ENCODE results near the gene AK9.
A peak's percentile ranks its signal among the peaks of the same experiment; 100 is the strongest.

The AK9 gene

GRCh38 chr6:109508166-109508860, 182.7 kb downstream of the AK9 start:
- no peak for DNase-seq

DNA sequence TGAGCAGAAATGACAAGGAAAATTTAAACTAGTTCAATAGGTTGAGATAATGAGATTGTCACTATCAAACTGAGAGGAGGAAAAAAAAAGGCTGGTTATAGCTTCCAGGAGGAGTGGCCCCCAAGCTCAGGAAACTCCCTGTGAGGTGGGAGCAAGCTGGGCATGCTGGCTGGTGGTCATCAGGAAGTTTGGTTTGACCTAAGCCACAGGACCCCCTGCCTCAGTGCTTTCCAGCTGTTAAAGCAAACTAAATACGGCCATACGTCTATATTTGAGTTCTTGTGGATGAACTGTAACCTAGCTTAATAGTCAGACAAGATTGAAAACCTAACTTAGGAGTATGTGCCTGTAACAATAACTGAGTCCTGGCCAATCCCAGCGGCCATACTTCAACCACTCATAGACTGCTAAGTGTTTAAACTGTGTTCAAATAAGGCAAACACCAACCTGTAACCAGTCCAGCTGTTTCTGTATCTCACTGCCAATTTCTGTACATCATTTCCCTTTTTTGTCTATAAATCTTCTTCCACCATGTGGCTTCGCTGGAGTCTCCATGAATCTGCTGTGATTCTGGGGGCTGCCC, 183.4 kb downstream of the AK9 start:
- no peak for DNase-seq

DNA sequence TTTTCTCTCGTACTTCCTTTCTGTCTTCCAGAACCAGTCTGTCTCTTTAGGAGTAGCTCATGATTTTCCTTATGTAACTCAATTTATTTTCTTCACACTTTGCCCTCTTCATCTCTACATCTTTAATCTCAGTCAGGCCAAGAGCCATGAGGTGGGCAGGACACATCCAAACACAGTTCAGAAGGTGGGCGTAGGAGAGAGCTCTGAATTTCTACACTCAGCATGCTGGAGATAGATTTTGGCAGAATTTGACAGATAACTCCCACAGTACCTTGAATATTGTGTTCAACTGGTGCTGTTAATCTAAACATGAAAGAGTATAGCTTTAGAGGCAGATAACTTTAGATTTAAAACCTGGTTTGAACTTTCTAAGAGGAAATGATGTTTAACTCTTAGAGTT, 184.2 kb downstream of the AK9 start:
- DNase-seq: no peak

DNA sequence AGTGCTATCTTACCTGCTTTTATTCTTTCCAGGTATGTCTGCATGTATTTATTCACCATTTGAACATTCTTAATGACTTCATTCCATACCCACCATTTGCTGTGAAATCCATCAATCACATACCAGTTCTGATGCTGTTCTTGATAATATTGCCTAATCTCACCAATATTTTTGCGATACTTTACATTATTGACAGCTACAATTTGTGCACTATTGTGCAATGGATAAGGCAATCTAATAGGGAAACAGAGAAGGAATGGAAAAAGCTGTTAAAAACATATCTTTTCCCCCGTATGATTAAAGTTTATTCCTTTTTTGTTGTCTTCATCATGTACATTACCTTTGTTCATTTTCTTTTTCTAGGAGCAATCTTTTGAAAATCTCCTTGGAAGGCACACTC, 184.7 kb downstream of the AK9 start:
- no peak for DNase-seq

DNA sequence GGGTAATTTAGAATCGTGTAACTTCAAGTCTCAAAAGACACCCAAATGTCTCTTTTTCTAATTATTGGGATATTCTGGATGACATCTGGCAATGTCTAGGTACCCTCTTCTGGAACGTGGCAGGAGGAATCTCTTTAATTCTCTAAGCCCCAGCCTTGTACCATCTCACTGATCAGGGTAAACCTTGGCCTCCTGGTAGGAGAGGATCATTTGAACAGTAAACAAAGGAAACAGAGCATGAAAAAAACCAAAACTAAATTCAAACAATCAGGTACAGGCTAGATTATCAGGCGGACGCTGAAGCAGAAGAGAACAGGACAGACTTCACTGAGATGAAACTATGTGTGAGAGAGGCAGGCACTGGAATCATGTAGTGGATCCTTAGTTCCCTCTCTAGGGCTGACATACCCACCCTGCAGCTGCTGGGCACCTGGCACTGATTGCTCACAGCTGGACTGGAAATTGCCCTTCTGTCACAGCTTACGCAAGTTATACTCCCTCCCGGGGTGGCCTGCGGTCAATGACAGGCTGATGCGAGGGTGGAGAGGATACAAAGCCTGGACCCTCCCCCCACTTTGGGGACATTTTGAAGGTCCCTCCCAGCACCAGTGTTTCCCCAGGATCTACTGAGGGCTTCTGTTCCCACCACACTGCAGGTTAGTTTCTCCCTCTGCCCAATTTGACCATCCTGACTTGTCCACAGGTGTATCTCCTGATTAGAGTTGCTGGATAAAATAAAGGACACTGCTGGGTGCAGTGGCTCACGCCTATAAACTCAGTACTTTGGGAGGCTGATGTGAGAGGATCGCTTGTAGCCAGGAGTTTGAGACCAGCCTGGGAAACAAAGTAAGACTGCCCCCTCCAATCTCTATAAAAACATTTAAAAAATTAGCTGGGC, 187.4 kb downstream of the AK9 start:
- DNase-seq: no peak

DNA sequence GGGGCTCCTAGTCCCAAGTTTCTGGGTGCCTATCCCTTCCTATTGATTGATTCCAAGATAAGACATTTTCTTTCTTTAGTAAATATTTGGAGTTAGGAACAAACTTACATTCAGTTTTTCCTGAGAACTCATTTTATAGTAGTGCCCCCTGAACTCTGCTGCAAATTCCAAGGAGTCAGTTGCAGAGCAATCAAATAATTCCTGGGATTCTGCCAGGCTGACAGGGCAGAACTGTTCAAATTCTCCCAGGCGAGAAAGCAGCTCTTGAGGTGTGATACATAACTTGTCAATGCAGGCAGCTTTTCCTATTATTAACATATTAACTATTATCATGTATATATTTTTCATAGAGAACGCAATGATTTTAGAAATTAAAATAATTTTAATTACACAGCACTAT, 192.1 kb downstream of the AK9 start:
- no peak for DNase-seq

DNA sequence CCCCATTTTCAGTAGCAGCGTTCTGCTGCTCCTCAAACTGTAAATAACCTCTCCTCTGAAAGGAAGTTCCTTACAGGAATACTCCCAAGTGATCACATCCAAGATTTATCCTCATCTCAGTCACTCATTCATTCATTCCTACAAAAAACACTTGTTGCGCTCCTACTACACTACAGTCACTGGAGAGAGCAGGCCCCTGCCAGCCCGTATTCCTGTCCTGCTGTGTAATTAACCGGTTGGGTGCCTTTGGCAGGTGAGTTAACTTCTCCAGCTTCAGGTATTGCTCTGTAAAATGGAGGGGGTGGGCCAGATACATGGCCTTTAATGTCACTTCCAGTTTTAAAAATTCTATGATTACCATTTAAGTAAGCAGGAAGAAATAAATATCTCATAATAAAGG, 192.9 kb downstream of the AK9 start:
- DNase-seq: no peak

DNA sequence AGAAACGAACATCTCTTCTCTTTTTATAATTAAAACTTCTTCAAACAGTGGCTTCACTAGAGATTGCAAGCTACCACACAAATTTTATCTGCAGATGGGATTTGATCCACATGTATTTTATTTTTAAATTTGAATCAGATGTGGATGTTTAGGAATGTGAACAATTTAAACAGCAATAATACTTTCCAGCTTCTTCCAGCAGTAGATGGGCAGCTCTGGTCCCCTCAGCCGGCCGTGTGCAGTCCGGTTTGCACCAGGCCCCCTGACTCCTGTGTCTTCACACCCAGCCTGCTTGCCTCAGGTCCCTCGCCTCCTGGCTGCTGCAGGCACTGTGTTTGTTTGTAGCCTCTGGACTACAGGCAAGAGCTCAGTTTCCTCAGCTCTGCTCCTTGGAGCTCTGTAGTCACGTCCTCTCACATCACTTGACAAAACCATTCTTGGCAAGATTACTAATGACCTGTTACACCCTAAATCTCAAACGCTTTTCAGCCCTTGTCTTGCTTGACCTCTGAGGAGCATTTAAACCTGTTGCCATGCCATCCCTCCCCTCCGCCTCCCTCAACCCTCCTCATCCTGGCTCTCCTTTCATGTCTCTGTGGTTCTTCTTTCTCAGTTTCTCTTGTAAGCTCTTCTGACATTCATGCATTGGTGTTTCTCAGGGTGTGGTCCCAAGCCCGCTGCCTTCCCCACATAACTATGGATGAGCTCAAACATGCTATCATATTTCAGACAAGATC, 194.8 kb downstream of the AK9 start:
- DNase-seq: no peak

DNA sequence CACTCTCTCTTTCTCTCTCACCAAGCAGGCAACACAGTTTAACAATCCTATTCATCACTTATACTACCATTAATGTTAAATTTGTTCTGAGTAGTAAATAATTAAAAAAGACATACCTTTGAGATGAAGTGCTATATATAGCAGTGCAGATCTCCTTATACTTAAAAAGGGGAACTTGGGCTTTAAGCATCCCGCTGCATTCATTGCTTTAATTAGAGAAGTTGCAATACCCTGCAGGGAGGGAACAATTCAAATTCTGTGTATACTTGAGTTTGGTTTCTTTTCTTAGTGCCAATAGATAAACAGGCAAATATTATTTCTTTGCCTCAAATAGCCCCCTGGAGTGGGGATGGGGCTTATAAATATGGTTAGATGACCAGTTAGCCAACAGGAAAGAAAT, 197.1 kb downstream of the AK9 start:
- DNase-seq: no peak

GRCh38 chr6:109491207-109491938, 199.6 kb downstream of the AK9 start:
- peak; percentile 67 for DNase-seq

DNA sequence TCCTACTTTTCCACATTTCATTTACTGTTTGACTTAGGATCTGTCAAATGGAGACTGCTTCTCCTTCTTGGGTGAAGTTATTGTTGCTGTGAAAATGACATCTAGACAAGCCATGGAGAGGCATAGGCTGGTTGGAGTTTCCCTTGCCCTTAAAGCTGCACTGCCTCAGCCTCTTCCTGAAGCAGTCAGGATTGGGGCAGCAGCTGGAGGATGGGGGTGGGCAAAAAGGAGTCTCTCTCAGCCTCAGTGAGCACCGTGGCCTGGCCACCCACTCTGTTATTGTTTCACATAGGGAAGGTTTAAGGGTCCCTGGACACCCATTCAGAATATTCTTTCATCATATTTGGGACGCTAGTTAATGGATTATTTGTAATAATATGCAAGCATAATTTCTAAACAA, 200.3 kb downstream of the AK9 start:
- no peak for DNase-seq

- DNase-seq: no peak
Observed at GRCh38 chr6:109488001-109488400, 203.0 kb downstream of the AK9 start.

- DNase-seq: no peak
Observed at GRCh38 chr6:109486068-109486467, 204.9 kb downstream of the AK9 start.

DNA sequence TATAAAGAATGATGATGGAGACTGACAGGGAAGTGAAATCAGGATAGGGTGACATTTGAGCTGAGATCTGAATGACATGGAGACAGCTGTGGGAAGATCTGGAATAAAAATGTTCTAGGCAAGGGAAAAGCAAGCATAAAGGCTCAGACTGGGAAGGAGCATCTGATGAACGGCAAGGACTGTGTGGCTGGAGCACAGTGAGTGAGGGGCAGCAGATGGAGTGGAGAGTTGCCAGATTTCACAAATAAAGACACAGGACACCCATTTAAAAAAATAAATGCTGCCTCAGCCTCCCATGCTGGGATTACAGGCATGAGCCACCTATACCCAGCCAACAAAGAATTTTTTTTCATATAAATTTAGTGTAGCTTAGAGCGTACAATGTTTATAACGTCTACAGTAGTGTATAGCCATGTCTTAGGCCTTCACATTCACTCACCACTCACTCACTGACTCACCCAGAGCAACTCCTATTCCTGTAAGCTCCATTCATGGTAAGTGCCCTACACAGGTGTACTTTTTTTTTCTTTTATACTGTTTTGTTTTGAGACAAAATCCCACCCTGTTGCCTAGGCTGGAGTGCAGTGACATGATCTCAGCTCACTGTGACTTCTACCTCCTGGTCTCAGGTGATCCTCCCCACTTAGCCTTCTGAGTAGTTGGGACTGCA, 205.6 kb downstream of the AK9 start:
- DNase-seq: no peak

GRCh38 chr6:109484122-109484521, 206.9 kb downstream of the AK9 start:
- no peak for DNase-seq

DNA sequence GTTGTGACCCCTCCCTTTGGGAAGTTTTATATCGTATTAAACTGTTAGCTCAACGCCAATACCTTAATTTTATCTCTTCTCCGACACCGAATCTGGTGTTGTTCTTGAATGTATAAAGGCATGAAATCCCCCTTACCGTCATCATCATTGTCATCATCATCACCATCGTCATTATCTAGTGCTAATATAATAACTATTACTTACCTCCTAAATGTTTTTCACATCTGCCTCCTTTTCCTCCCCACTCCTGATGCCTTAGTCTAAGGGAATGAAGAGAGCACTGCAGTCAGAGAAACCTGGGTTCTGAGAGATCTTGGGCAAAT, 207.3 kb downstream of the AK9 start:
- no peak for DNase-seq

DNA sequence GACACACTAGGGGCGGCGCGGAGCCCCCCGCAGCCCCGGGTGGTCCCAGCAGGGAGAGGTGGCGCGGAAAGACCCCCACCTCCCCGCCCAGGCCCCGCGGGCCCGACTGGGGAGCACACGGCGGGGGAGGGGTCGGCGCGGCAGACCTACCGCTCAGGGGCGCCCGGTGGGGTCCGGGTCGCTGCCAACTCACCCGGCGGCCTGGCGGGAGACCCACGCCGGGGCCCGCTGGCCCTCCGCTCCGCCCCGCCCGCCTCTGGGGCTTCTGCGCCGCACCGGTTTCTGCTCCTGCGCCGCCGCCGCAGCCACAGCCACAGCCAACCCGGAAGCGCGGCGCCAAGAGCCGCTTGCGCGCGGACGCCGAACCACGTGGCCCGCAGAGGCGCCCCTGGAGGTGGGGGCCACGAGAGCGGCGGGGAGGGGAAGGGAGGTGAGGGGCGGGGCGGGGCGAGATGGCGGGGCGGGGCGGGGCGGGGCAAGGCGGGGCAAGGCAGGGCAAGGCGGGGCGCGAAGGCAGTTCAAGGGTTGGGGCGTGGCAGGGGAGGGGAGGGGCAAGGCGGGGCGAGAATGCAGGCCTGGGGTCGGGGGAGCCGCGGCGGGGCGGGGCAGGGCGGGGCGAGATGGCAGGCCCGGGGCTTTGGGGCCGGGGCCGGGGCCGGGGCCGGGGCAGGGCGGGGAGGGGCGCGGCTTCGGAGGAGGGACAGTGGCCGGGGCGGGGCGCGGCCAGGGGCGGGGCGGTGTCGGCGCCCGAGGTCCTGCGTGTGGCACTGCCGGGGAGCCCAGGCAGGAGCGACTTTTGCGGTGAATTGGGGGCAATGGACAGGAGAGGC, 207.9 kb downstream of the AK9 start, which contains the start of gene ZBTB24:
ZBTB24 (minus strand) TSS at position 315 of the 830 bp plus-strand sequence. CDS start 1,193 bp downstream, outside the sequence.
- DNase-seq: peak; percentile 93

GRCh38 chr6:109480993-109481480, 210.0 kb downstream of the AK9 start:
- DNase-seq: no peak

DNA sequence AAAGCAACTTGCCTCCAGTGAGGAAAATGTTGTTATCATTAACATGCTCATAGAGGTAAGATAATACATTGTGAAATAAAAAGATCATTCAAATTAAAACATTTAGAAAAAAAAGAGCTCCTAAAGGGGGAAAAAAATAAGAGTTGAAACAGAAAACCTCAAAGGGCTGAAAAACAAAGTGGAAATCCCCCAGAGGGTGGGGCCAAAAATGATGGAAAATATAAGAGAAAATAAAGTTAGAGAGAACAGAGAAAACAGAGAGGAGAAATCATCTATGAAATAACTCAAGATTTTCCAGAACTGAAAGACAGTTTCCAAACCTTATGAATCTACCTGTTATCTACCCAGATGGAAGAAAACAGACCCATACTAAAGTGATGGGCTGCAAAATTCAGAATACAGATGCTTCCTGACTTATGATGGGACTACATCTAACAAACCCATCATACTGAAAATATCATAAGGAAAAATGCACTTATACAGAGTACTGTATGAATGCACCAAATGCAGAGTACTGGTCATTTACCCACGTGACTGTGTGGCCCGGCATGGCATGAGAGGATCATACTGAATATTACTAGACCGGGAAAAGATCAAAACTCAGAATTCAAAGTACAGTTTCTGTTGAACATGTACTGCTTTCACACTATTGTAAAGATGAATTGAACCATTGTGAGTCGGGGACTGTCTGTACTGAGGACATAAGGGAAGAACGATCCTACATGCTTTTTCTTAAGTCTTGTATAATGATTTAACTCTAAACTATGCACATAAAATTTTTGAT, 212.0 kb downstream of the AK9 start:
- DNase-seq: no peak

DNA sequence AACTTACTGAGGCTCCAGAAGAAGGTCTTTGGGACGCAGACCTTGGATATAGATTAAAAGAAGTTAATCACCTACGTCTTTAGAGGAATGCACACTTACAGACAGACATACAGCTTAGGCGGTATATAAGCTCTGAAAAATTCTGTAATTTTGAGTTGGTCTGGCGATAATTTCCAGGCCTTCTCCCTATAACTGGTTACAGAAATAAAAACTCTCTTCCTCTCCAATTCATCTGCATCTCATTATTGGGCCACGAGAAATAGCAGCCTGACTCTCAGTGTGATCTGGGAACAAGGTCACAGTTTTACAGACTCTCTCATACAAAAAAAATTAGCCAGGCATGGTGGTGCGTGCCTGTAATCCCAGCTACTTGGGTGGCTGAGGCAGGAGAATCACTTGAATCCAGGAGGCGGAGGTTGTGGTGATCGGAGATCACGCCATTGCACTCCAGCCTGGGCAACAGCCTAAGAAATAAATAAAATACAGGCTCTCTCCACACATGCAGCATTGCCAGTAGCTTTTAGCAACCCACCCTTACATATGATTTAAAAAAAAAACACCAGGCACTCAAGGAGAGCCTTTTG, 212.7 kb downstream of the AK9 start:
- DNase-seq: no peak

Measured in activated CD4-positive, alpha-beta T cell treated with anti-CD3 and anti-CD28 coated beads, Interleukin-2, amount 50 U/mL, for 16 hours (primary cell).